Measurements from ENCODE around the gene GAB2.

- TF ChIP-seq CTCF (IDR thresholded peaks at IDR 0.05), result no peak
- no peak for TF ChIP-seq POLR2AphosphoS5 (IDR thresholded peaks at IDR 0.05; ENCODE audit: low read depth, low read length)
- TF ChIP-seq REST (IDR thresholded peaks at IDR 0.05; ENCODE audit: insufficient read depth in 1 of 2, low read depth in 2 of 2, low read length in 1 of 2), result no peak
- no peak for TF ChIP-seq SIN3A (IDR thresholded peaks at IDR 0.05; ENCODE audit: borderline replicate concordance, insufficient read depth, low read depth, low read length)
- no peak for TF ChIP-seq TCF7L2 (IDR thresholded peaks at IDR 0.05; ENCODE audit: low read depth, low read length)
These were observed 35.8 kb downstream of the GAB2 start for GRCh38 chr11:78381865-78382264.
